ENCODE results near the gene PLP1.

GRCh38 chrX:103817502-103817901 is 40.9 kb downstream of the PLP1 start:
- peak; percentile 34 to 85 (median 53) for TF ChIP-seq CTCF (IDR thresholded peaks at IDR 0.05)
- no peak for TF ChIP-seq POLR2A (IDR thresholded peaks at IDR 0.05)
